NCI-H2107 treated with DMSO at 0.1 percent for 48 hours (cell line): ENCODE results near the gene CDK5R2.
"Not testable (repeated sequence)": the region's sequence is repeated elsewhere in the genome, so short reads cannot be mapped to it uniquely, and the experiment has no call there.

Experiments
- DNase-seq: peaks from one replicate; lab custom pipeline; 2025; ENCODE audit not compliant: unreplicated experiment; lab: John Stamatoyannopoulos, UW

The CDK5R2 gene

DNA sequence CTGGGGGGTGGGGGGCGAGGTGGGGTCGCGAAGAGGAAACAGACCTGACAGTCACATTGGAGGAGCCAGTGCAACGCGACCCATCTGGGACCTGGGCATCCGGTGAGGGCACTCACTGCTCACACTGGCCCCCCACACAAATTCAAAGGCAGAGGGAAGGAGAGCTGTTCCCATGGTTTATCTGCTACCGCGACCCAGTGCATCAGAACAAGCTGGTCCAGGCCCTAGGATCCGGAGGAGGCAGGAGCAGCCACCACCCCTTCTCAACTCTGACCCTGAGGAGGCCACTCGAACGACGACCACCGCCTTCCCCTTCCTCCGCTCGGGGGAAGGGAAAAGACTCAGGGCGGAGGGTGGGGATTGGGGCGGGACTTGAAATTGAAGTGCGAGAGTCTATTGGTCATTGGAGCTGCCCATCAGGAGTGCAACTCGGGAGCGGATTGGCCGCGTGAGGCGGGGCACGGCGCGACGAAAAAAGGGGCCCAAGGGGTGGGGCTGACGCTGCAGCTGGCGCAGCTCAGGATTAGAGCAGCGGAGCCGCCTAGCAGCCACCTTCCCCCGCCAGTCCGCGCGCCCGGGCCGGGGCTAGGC lies at the start of gene CDK5R2:
Gene CDK5R2, plus strand, starts transcription at position 526 of the 591 bp plus-strand sequence. CDS start 155 bp downstream, outside the sequence.
- peak; percentile 89 for DNase-seq

DNA sequence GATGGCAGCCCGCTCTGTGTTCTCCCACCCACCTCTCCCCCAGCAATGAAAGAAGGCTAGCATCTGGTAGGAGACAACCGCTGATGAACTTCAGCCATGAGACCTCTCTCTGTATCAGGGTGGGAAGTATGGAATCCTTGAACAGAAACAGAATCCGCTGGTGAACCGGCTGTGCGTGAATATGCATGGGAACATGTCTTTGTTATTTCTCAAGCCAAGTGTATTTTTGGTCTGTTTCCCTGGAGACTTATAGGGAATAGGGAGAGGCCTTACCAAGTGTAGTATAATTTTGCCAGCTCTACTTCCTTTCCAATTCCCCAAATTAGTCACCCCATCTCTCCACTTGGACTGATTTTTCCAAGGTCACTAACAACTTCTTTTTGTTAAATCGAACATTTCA lies 48.7 kb upstream of the CDK5R2 start:
- DNase-seq, result no peak

DNA sequence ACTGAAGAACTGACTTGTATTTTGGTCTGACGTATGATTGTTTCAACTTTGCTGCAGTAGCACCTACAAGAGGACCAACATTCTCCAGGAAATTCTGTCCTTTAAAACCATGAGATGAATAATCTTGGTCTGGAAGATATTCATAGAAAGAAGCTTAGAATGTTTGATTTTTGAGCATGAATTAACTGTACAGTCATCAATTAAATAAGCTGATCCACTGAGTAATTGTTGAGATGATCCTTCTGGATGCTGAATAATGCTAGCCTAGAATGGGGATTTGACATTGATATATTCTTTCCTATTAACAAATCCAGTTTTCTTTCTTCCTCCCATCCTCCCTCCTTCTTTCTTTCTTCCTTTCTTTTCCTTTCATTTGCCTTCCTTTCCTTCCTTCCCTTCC lies 39.0 kb upstream of the CDK5R2 start:
- DNase-seq, result no peak

DNA sequence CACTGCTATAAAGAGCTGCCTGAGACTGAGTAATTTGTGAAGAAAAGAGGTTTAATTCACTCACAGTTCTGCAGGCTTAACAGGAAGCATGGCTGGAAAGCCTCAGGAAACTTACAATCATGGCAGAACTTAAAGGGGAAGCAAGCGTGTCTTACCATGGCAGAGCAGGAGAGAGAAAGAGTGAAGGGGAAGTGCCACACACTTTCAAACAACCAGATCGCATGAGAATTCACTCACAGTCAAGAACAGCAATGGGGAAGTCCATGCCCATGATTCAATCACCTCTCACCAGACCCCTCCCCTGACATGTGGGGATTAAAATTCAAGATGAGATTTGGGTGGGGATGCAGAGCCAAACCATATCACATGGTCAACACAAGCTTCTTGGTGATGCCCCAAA lies 34.7 kb upstream of the CDK5R2 start:
- DNase-seq, result no peak

DNA sequence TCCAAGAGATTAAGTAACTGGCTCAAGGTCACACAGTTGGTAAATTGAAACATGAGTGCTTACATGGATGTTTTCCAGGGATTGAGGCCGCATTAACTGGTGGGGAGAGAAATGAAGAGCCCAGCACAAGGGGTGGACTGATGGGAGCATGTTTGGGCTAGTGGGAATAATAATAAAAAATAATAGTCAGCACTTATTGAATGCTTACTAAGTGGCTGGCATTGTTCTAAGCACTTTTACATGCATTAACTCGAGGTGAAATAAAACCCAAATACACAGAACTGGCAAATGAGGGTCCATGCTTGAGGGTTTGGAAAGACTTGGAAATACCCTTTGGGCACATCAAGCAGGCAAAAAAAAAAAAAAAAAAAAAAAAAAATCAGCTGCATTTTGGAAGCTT lies 34.0 kb upstream of the CDK5R2 start:
- no peak for DNase-seq

DNA sequence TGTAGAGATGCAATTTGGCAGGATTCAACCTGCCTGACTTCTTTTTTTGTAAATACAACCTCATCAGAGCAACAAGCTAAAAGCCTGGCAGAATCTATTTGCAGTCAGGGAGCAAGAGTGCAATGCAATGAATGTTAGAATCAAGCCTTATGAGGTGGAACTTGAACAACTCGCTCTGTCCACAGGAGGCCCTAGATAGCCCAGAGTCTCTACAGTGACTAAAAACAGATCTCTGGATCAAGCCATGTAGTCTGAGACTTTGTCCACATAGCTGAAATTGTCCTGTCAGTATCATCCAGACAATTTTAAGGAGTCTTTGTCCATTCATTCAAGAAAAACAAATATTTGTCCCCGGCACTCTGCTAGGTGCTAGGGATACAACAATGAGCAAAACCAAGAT lies 32.0 kb upstream of the CDK5R2 start:
- no peak for DNase-seq

DNA sequence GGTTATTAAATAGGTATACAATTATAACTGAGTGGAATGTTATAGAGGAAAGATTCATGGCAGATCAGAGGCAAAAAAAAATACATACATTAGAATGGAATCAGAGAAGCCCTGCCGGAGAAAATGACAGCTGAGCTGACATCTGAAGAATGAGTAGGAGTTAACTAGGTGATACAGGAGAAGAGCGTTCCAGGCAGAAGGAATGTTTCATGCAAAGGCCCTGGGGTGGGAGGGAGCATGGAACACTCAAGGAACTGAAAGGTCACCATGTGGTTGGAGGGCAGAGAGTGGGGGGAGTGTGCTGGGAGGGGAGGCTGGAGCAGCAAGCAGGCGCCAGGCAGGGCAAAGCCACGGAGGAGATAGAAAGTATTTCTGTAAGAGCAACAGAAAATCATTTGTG lies 31.6 kb upstream of the CDK5R2 start:
- DNase-seq, result no peak

DNA sequence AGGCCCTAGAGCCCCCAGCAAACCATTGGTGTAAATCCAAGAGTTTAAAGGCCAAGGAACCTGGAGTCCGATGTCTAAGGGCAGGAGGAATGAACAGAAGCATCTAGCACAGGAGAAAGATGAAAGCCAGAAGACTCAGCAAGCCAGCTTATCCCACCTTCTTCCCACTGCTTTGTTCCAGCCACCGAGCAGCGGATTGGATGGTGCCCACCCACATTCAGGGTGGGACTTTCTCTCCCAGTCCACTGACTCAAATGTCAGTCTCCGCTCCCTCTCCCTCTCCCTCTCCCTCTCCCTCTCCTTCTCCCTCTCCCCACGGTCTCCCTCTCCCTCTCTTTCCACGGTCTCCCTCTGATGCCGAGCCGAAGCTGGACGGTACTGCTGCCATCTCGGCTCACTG lies 29.0 kb upstream of the CDK5R2 start:
- not testable (repeated sequence) for DNase-seq

DNA sequence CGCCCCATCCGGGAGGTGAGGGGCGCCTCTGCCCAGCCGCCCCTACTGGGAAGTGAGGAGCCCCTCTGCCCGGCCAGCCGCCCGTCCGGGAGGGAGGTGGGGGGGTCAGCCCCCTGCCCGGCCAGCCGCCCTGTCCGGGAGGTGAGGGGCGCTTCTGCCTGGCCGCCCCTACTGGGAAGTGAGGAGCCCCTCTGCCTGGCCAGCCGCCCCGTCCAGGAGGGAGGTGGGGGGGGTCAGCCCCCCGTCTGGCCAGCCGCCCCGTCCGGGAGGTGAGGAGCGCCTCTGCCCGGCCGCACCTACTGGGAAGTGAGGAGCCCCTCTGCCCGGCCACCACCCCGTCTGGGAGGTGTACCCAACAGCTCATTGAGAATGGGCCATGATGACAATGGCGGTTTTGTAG lies 27.7 kb upstream of the CDK5R2 start:
- not testable (repeated sequence) for DNase-seq

DNA sequence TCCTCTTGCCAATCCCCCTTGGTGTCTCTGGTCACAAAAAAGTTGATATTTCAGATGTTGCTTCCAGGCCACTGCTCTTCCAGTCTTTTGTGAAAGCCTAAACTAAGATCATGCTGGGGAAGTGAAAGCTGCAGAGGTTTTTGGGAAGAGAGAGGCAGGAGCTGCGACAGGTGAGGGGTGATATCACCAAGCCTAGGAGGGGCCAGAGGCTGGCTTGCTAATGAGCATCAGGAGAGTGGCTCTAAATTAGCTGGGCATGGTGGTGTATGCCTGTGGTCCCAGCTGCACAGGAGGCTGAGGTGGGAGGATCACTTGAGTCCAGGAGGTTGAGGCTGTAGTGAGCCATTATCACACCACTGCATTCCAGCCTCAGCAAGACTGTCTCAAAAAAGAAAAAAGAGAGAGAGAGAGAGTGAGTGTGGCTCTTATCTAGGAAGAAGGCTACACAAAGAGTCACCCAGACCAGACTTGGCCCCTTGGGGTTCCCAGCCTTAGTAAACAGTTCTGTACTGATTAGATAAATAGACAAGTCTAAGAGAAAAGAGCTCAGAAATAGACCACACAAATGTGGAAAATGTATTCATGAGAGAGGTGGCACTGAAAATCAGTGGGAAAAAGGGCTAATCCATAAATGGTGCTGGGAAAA lies 14.6 kb upstream of the CDK5R2 start:
- no peak for DNase-seq

DNA sequence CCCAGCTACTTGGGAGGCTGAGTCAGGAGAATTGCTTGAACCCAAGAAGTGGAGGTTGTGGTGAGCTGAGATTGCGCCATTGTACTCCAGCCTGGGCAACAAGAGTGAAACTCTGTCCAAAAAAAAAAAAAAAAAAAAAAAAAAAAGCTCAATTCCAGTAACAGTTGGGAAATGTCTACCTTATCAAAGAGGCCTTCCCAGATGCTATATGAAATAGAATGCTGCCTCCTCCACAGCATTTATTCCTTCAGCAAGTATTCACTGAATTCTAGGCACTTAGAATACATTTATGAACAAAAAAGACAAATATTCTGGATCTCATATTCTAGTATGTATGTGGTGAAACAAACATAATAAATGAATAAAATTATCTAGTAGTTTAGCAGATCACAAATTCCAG lies 12.8 kb upstream of the CDK5R2 start:
- no peak for DNase-seq

DNA sequence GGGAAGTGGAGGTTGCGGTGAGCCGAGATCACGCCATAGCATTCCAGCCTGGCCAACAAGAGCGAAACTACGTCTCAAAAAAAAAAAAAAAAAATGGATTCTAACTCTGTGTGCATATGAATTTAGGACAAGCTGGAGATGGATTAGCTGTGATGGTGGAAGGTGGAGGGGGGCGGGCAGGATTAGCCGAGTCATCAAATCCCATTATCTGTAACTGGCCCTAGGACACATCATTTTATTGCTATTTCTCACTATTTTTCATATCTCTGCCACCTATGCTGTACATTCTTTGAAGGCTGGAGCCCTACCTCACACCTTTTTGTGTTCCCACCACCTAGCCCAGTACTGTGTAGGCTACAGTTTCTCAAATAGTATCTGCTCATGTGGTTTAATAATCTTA lies 7.3 kb upstream of the CDK5R2 start:
- no peak for DNase-seq

DNA sequence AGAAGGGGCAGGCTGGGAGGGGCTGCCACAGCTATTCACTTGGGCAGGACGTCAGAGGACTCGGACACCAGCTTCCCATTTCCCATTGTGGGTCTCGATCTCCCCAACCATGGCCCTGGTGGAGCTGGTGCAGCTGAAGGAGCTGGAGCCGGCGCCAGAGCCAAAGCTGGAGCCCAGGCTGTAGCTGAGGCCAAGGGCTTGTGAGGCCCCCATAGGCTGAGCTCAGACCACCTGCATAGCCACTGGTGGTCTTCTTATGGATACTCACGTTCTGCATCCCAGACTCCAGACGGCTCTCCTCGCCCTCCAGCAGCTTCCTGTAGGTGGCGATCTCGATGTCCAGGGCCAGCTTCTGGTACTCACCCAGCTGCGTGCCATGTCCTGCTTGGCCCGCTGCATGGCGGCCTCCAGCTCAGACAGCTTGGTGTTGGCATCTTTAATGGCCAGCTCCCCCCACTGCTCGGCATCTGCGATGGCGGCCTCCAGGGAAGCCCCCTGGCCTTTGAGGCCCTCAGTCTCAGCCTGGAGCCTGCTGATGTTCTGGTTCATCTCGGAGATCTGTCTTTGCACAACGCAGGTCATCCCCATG lies 6.0 kb upstream of the CDK5R2 start:
- no peak for DNase-seq

DNA sequence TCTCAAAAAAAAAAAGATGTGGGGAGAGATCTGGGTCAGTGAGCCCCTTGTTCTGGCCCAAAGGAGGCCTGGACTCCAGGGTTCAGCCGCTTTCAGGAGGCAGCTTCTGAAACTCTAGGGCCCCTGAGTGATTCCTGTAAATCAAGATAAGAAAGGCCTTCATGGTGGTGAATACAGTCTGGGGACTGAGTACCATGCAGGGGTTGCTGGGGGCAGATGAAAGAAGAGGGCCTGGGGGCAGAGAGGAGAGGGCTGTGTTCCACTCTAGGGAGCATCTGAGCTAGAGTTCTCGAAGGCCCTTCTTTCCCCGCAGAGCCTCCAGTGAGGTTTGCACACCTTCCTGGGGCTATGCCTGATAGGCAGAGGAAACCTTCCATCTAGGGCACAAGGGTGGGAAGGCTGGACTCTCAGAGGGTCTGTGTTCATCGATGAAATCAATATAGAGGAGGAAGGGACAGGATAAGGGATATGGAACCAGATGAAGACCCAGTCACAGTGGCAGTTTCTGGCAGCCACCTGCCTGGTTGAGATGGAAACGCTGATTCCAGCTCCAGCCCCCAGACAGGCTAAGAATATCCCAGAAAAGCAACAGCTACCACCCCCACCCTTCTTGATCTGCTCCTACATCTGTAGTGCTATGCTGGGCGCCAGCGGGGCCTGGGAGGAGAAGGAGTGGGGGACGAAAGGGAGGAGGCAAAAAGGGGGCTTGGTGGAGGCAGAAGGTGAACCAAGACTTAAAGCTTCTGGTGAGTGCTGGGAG lies 4.7 kb upstream of the CDK5R2 start:
- DNase-seq, result no peak

DNA sequence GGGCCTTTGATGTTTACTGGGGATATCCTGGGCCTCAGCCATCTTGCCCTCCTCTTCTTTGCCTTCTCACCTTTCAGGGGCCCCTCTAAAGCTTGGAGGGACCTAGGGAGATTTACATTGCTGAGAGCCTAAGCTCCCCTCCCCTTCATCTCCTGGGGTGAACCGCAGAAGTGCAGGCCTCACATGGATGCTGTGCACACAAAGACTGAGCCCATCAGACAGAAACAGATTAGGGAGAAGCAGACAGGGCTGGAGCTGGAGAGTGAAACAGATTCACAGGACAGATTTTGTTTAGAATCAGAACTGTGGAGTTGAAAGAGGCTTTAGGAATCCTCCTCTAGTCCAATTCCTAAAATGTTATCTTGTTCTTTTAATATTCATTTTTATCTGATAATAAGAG lies 3.4 kb upstream of the CDK5R2 start:
- DNase-seq, result no peak

DNA sequence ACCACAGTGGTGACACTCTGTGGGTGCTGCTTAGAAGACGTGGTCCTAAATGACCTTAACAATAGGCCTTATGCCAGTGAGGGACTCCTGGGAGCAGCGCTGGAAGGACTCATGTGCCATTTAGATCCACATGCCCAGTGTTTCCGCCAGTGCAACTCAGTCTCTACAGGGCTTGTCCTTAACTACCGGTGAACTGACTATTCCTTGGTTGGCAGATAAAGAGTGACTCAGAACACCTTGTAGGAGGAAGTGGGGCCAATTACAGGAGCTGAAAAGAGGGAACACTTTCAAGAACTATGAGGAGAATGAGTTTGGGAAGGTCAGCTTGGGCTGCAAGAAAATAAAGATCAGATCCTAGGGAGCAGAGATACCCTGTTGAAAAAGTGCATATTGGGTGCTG lies 1.8 kb upstream of the CDK5R2 start:
- no peak for DNase-seq

DNA sequence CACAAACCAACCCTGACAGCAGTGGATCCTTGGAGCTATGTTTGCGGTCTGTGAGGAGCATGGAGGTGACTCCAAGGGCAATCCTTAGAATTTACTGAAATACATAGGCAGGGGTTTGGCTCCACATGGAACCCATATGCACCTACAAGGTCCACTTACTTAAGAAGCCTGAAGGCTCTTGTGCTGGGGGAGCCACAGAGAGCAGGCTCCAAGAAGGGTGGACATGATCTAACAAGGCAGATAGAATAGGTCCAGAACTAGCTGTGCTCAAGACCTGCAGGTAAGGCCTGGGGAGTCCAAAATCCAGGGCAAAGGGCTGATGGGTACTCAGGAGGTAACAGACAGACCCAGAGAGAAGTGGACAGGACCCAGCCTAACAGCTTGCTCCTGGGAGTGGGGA lies 1.2 kb upstream of the CDK5R2 start:
- DNase-seq, result no peak

DNA sequence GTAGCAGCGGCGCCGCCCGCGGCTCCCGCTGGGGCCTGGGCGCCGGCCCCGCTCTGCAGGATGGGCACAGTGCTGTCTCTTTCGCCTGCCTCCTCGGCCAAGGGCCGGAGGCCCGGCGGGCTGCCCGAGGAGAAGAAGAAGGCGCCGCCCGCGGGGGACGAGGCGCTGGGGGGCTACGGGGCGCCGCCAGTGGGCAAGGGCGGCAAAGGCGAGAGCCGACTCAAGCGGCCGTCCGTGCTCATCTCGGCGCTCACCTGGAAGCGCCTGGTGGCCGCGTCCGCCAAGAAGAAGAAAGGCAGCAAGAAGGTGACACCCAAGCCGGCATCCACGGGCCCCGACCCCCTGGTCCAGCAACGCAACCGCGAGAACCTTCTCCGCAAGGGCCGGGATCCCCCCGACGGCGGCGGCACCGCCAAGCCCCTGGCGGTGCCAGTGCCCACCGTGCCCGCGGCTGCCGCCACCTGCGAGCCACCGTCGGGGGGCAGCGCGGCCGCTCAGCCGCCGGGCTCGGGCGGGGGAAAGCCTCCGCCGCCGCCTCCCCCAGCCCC lies 369 bp downstream of the CDK5R2 start:
- DNase-seq, result no peak

DNA sequence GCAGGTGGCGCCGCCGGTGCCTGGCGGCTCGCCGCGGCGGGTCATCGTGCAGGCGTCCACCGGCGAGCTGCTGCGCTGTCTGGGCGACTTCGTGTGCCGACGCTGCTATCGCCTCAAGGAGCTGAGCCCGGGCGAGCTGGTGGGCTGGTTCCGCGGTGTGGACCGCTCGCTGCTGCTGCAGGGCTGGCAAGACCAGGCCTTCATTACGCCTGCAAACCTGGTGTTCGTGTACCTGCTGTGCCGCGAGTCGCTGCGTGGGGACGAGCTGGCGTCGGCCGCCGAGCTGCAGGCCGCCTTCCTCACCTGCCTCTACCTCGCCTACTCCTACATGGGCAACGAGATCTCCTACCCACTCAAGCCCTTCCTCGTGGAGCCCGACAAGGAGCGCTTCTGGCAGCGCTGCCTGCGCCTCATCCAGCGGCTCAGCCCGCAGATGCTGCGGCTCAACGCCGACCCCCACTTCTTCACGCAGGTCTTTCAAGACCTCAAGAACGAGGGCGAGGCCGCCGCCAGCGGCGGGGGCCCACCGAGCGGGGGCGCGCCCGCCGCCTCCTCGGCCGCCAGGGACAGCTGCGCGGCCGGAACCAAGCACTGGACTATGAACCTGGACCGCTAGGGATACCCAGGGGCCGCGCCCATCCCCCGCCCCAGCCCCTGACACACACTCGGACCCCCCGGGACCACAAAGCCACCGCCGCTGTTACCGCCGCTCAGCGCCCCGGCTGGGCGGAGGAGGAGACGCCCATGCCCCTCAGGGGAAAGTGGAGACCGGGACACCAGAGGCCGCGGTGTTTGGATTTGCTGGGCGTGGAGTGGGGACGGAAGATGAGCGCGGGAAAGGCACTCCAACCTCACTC lies 1.1 kb downstream of the CDK5R2 start:
- no peak for DNase-seq

DNA sequence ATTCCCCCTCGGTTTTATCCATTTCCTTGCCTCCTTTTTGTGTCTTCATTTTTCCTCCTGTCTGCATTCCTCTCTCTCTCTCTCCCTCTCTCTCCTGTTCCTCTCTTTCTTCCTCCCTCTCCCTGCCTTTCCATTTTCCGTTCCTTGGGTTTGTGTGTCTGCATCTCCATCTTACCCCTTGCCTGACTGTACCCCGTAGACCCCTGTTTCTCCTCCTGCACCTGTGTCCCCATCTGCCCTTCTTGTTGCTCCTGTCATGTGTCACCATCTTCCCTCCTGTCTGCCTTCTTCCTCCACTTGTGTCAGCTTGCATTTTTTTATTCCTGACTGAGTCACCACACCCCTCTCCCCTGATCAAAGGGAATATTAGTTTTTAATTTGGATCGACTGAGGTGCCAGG lies 1.8 kb downstream of the CDK5R2 start:
- DNase-seq, result peak; percentile 59
